HG03103 (cell line): ENCODE data around the gene NR1D2.

ENCODE experiments used
- ATAC-seq: cut with Tn5 transposase; IDR thresholded peaks from one replicate; pipeline ENCODE4 v1.9.1; 2021; ENCODE audit warnings: low read depth; ENCODE audit not compliant: unreplicated experiment

The NR1D2 gene

DNA sequence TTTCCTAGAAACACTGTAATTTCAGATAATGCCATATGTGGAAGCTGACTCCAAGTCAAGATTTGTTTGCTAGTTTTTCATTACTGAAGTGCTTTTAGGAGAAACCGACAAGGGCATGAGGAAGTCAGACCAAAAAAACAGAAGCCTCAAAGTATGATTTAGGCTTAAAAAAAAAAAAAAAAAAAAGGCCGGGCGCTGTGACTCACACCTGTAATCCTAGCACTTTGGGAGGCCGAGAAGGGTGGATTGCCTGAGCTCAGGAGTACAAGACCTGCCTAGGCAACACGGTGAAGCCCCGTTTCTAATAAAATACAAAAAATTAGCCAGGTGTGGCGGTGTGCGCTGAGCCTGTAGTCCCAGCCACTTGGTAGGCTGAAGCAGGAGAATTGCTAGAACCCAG lies 16.6 kb upstream of the NR1D2 start:
- no peak for ATAC-seq

DNA sequence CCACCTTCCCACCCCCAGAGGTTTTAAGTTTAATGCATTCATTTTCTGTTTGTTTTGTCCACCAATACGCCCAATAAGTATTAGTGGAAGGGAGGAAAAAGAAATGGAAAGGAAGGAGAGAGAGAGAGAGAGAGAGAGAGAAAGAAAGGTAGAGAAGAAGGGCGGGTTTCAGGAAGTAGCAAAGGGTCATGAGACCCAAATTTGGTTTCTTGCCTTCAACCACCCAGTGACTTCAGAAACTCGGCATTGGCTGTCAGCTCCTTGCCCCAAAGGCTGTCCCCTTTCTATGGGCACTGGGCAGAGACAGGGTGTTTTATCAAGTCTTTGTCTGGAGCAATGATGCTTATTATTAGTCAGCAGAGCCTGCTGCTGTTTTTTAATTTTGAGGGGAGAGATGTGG lies 13.5 kb upstream of the NR1D2 start:
- no peak for ATAC-seq

DNA sequence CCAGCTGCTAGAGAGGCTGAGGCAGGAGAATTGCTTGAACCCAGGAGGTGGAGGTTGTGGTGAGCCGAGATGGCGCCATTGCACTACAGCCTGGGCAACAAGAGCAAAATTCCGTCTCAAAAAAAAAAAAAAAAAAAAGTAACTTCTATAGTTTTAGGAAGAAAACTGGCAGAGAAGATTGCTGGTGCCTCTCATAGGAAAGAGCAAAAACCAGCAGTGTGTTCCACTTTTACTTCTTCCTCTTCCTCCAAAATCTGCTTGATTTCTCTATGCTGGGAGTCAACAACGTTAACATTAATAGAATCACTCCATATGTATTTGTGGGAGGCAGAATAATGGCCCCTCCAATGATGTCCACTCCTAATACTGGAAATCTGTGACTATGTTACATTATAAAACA lies 12.5 kb upstream of the NR1D2 start:
- no peak for ATAC-seq

DNA sequence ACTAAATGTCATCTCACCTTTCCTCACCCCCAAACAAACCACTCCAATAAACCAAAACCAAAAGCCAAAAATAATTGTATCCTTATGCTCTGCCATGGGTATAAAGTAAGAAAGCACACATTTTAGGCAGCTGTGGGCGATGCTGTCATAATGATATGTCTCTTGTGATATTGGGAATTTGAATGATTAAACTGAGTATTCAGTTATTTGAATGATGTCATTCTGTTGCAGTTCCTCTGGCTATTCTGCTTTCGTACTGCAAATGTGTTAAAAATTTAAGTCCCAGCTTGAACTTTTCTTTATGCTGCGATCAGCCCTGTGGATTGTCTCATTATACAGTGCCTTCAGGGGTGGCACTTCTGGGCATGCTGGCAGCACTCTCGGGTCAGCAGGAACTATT lies 10.8 kb upstream of the NR1D2 start:
- no peak for ATAC-seq

DNA sequence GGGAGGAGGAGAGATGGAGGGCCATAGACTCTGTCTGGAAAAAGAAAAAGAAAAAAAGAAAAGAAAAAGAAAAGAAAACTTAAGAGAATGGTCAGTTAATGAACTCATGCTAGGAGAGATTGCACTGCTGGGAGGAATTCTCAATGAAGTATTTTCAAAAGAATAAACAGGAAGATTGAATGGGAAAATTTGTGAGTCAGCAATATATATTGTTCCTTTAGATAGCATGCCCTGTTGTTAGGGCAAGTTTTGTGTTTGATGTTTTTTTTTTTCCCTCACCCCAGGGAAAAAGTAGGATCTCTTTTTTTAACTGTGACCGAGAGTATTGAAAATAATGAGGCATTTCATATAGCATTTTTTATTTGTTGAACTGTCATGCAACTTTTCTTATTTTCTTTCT lies 7.8 kb upstream of the NR1D2 start:
- ATAC-seq: no peak

DNA sequence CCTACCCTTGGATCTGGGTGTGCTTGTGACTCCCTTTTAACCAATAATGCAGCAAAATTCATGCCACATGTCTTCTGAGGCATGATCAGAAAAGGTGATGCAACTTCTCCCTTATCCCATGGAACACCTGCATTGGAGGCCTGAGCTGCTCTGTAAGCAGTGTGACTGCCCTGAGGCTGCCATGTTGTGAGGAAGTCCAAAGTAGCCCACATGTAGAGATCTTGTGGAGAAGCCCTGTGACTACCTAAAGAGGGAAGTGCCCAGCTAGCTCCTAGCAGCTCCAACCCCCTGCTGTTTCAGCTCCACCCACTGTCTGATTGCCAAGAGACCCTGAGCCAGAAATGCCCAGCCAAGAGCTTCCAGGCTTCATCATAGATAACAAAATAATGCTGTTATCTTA lies 6.4 kb upstream of the NR1D2 start:
- no peak for ATAC-seq

DNA sequence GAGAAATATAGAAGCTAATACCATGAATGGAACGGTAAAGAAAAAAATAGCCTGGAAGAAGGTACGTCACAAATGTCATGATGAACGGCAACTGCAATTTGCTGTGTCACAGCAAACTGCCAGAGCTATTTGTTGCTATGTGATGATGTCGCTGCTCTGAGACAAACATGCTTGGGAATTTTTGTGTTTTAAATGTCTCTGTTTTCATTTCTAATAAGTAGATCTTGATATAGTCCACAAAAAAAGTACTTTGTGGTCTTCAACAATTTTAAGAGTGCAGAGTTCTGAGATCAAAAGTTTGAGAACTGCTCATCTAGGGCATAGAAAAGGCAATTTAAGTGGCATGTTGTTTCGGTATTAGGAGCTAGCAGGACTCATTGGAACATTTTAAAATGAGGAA lies 4.3 kb upstream of the NR1D2 start:
- ATAC-seq: no peak

DNA sequence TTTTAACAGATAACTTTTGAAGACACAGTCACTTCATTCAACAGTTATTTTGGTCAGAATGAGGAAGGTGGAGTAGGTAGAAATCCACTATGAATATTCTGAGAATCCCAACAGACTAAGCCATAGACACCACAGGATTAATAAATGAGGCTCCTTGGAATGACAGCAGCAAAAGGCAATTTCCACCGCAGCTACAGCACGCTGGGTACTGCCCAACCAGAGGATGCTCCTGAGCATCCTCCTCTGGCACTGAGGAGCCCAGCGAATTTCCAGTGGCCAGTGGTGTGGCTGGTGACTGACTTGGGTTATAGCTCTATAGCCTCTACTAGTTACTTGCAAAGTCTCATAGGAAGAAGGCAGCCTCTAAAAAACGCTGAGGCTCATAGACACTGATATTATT lies 3.6 kb upstream of the NR1D2 start:
- no peak for ATAC-seq

DNA sequence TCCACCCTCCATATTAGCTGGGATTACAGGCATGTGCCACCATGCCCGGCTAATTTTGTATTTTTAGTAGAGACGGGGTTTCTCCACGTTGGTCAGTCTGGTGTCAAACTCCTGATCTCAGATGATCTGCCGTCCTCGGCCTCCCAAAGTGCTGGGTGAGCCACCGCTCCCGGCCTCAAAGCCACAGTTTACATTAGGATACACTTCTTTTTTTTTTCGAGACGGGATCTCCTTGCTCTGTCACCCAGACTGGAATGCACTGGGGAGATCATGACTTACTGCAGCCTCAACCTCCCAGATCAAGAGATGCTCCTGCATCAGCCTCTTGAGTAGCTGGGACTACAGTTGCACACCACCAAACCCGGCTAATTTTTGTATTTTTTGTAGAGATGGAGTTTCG lies 2.5 kb upstream of the NR1D2 start:
- no peak for ATAC-seq

DNA sequence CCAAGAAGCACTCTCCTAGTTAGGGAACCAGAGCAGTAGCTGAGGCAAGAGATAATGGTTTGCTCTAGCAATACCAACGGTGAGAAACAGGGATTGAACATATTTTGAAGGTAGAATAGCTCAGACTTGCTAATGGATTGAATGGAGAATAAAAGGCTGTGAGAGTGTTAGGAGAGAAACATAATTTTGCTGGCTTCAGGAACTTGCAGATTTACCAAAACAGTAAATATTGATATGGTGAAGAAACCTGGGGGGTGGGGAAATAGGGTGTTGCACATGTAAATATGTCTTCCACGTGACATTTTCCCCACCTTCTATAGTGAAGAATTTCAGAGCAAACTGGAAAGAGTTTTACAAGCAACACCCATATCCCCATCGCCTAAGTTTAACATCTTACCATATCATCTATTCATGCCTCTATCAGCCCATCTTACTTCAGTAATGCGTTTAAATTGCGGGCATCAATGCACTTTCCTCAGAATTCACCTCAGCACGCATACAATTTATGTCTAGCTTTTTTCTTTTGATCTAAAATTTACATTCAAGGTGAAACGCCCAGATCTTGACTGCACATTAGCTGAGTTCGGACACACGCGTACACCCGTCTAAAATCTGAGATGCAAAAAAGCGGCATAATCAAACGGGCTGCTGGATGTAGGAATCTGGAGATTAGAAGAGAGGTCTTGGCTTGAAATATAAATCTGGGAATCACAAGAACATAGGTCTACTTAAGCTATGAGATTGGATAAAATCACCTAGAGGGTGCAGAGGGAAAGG lies 891 bp upstream of the NR1D2 start:
- no peak for ATAC-seq

DNA sequence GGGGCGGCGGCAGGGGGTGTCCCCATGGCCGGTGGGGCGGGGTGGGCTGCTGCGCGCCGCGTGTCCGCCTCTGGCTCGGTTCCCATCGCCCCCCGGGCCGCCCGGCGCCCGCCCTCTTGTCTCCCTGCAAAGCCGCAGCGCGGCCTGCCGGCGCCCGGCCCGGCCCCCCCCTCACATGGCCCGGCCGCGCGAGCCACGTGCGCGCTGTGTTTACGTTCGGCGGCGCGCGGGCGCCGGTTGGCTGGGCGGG lies 502 bp downstream of the NR1D2 start:
- ATAC-seq: no peak

DNA sequence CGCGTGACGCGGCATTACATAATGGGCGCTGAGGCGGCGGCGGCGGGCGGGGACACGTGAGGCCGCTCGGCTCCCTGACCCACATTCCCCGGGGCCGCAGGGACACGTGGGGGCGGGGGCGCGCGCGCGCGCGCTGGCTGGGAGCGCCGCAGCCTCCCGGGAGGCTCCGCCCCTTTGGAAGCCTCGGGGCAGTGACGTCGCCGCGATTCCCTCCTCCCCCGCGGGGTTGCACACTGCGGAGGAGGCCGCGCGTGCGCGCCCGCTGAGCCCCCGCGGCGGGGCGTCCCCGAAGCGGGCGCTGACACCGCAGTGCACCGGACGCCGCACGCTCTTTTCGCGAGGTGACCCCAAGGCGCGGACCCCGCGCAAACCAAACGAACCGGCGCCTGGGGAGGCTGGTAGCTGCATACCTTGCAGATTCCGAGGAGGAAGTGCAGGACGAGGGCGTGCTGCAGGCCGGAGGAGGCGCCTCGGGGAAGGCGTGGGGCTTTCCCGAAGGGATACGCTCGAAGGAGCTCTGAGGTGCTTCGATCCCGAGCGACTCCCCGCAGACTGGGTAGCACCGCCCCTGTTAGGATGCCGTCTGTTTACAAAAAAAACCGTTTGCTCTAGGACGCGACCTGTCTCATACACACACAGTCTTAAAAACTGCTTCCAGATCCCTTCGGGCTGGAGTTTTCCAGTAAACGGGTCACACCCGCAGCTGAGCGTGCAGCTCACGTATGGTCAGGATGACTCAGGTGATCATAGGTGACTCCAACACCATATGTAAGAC lies 1.0 kb downstream of the NR1D2 start:
- ATAC-seq: peak; percentile 62

DNA sequence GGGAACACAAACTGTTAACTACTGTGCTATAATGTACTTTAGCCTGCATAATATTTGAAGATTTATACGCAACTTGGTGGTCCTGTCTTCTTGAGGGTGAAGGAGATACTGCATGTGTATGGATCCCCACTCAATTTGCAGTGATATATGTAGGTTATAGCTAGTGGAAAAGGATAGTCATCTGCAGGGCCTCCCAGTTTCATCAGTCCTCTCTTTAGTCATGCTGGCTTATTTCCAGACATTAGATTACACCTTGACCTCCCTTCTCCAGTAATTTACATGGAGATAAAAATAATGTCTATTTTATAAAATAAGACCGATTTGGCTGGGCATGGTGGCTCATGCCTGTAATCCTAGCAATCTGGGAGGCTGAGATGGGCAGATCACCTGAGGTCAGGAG lies 3.7 kb downstream of the NR1D2 start:
- ATAC-seq: no peak

DNA sequence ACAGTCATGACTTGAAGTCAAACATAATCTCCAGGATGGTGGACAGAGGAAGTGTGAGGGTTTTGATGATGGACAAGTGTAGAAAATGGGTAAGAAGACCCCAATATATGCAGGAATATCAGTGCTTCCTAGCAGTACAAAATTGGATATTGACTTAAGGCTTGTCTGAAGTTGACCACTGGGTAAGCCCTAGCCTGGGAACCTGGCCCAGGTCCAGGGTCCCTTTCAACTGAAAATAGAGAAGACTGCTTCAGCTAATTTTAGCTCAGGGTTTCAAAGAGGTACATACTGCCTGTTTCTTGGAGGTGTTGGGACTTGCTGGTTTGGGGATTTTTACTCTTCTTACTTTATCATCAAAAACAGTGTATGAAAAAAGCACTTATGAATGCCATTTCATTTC lies 4.7 kb downstream of the NR1D2 start:
- ATAC-seq: no peak

DNA sequence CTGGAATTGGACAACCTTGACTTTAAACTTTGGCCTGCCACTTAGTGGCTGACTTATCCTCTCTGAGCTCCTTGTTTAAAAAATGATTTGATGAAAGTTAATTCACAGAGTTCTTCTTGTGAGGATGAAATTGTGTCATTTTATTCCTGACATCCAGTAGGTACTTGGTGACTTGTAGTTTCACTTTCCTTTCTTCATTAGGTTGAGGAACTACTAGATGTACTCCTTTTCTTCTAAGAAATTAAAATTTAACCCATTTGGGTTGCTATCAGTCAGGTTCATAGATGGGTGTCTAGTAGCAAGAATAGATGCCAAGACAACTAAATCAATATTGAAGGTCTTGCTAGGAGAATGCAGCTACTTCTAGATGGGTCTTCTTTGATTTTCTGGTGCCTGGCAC lies 5.2 kb downstream of the NR1D2 start:
- ATAC-seq: no peak

DNA sequence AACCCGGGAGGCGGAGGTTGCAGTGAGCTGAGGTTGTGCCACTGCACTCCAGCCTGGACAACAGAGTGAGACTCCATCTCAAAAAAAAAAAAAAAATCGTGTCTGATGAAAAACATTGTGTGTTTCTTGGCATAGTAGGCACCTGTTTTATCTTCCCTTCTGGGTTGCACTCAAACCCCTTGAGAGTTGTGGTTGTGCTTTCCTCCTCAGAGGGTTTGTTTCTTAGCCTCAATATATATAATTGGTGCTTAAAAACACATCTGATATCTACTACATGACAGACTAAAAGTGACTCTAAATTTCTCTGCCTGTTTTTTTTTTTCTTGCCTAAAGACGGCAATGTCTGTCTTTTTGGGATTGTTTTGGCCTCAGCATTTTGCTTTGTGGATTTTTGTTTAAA lies 7.6 kb downstream of the NR1D2 start:
- peak; percentile 38 for ATAC-seq

DNA sequence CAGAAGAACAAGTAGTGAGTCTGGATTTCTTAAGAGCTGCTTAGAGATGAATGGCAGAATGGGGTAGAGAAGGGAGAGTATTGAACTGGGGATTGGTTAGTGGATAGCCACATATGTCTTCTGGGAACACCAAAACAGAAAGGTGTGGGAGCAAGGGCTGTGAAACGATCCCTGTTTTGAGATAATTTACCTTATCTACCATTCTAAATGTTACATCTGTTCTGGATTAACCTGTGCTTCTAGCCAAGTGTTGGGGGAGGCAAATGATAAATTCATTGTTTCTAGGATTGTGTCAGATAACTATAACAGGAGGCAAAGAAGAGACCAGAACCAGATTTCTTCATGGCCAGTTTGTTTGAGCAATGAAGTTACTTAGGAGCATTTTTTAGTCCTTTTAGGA lies 8.4 kb downstream of the NR1D2 start:
- no peak for ATAC-seq

DNA sequence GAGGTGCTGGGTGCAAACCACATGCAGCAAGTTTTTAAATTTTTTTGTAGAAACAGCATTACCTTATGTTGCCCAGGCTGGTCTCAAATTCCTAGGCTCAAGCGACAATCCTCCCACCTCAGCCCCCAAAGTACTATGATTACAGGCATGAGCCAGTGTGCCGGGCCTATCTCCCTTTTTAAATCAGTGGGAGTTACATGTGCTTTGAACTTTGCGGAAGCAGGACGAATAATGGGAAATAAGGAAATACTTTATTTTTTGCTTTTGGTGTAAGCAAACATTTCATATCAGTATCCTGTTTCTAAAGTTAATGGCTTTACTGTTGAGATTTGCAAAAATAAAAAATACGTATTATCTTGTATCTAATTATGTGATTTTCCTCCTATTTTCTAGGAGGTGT lies 9.1 kb downstream of the NR1D2 start:
- no peak for ATAC-seq

DNA sequence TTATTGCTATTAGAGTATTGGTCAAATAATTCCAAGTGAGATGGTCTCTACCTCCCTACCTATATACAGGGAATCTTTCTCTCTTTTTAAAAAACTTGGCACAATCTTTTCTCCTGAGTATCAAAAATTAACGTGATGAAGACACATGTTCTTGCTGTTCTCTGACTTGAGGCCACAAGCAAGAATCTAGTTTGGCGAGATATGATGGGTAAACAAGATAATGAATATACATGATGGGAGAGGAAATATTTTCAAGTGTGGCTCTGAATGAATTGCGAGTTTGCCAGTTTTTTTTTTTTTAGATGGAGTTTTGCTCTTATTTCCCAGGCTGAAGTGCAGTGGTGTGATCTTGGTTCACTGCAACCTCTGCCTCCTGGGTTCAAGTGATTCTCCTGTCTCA lies 11.6 kb downstream of the NR1D2 start:
- no peak for ATAC-seq

DNA sequence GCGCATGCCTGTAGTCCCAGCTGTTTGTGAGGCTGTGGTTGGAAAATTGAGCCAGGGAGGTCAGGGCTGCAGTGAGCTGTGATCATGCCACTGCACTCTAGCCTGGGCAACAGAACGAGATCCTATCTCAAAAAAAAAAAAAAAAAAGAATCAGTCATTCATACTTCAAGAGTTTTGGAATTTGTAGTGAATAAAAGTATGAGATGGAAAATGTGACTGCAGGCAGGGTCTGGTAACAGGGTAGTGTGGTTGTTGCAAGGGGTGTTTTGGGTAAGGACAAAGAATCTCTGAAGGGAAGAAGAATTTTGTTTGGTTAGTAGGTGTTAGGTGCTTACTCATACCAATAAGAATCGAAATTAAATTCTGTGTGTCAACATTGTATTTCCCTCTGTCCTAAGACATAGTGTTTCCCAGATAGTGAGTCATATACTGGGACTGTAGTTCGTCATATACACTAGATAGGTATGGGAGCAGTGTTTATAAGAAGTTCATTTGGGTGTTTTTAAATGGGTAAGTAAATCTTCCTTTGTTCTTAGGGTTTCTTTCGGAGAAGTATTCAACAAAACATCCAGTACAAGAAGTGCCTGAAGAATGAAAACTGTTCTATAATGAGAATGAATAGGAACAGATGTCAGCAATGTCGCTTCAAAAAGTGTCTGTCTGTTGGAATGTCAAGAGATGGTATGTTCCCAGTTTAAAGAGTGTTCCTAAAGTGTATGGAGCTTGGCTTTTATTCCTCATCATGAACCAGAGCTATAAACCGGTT lies 14.2 kb downstream of the NR1D2 start:
- no peak for ATAC-seq

DNA sequence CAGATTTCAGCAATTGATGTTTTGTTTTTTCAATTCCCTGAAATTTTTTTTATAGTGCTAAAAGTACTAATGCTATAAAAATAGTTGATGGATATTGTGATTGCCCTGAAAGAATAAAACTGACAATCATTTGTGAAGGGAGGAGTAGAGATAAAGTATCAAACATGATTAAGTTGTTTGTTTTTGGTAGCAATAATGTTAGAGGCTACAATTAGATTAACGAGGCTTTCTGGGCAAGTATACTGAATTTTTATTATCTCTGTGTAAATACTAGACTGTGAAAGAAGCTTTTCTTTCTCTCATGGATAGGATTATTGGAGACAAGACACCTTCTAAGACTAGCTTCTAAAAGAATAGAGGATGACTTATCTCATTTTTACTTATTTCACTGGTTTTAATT lies 15.6 kb downstream of the NR1D2 start:
- ATAC-seq: no peak

DNA sequence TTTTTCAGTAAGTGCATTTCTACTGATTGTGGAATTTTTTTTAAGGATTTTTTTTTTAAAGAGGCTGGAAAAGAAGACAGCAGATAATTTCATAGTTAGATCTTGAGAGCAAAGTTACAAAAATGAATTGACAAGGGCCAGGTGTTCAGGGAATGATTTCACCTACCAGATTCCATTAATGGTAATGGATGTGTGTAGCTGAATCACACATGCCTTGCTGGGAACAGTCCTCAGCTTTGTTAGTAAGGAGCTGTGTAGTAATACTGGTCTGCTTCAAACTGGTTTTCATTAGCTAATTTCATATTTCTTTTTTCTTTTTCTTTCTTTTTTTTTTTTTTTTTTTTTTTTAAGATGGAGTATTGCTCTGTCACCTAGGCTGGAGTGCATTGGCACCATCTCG lies 16.0 kb downstream of the NR1D2 start:
- no peak for ATAC-seq
